ENCODE measurements around the gene EMILIN1.
"Not testable (repeated sequence)": the region's sequence is repeated elsewhere in the genome, so short reads cannot be mapped to it uniquely, and the experiment has no call there.

The EMILIN1 gene

DNA sequence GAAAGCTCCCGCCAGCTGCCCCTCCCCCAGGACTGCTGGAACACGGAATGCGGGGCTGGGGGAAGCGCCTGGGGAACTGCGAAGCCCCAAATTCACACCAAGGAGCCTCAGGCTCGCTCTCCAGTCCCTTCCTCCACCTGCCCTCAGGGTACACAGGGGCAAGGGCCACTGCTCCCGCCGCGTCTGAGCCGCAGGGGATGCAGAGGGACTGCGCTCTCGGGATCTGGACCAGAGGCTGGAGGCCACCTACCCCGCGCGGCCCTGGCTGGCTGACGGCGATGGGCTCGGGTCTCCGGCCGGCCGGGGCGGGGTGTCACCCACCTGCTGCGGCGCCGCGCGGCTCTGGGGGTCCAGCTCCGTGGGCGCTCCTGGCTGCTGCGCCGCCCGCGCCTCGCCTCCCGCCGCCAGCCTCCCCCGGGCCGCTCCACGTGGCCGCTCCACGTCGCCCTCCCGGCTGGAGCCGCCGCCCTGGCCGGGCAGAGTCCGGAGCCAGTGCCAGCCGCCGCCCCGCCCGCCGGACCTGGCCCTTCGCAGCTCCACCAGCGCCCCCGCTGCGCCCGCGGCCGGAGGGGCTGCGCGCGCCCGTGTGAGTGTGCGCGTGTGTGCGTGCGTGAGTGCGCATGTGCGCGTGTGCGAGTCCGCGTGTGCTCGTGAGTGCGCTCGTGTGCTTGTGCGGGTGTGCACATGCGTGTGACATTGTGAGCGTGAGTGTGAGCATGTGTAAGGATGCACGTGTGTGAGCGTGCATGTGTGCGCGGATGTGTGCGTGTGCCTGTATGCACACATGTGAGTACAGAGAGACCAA lies 40.3 kb downstream of the EMILIN1 start, which contains the start of gene CGREF1:
Gene CGREF1 (minus strand): TSS at position 604 of the 805 bp plus-strand sequence. CDS start 14,762 bp downstream, outside the sequence.
- no peak for TF ChIP-seq CTCF (IDR thresholded peaks at IDR 0.05; ENCODE audit: low read length, missing control alignments)
- DNase-seq (ENCODE audit: low read depth) = no peak
- H3K4me3 ChIP-seq (replicated peaks; ENCODE audit: low read depth, low read length) = peak within 1 kb of the TSS; percentile 35

DNA sequence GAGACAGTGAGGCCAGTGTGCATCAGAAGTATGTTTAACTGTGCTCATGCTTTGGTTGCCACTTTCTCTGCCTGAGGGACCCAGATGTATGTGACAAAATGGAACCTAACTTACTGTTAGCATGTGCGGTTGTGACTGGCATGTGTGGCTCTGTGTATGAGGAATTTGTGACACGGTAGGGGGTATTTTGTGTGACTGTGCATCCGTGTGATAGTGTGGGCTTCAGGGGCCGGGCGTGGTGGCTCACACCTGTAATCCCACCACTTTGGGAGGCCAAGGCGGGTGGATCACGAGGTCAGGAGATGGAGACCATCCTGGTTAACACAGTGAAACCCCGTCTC lies 40.9 kb downstream of the EMILIN1 start:
- H3K4me3 ChIP-seq (replicated peaks; ENCODE audit: low read depth, low read length) = peak overlapping the region; percentile 32
- not testable (repeated sequence) for DNase-seq (ENCODE audit: low read depth)

GRCh38 chr2:27121906-27122305 lies 43.5 kb downstream of the EMILIN1 start:
- no peak for DNase-seq (ENCODE audit: low read depth)
- no peak overlapping the region for H3K4me3 ChIP-seq (replicated peaks; ENCODE audit: low read depth, low read length)
- TF ChIP-seq CTCF (IDR thresholded peaks at IDR 0.05; ENCODE audit: low read length, missing control alignments) = no peak

- DNase-seq (ENCODE audit: low read depth) = no peak
- TF ChIP-seq CTCF (IDR thresholded peaks at IDR 0.05; ENCODE audit: low read length, missing control alignments) = no peak
- no peak overlapping the region for H3K4me3 ChIP-seq (replicated peaks; ENCODE audit: low read depth, low read length)
Measured at GRCh38 chr2:27122791-27123190, 44.4 kb downstream of the EMILIN1 start.

DNA sequence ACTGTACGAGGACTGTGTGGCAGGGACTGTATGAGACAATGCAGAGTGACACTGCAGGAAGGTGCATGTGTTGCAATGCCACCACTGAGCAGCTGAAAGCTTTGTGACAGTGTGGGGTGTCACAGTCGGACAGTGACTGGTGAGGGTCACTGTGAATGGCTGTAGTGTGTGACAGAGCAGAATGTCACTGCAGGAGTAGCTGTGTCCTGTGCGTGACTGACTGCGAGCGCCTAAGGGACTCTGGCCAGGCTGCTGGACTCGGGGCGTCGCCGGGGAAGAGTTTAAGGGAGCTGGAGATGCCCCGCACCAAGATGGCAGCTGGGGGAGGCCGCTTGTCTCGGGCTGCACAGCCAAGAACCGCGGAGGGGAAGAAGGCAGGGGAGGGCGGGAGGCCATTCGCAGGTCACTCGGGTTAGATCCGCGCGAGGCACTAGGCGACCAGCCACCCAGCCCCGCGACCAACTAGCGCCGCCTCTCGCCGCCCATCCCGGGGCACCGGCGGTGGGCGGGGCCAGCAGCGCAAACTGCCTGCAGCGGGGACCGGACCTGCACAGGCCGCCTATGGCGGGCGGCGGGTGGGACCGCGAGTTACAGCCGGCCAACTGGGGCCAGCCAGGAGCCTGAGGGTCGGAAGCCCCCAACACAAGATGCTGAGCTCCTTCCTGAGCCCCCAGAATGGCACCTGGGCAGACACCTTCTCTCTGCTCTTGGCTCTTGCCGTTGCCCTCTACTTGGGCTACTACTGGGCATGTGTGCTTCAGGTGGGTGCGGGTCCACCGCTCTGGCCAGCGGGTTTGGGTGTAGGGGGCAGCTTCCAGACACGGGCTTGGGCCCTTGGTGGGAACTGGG lies 45.1 kb downstream of the EMILIN1 start, which contains the start of gene ABHD1:
Gene ABHD1 (plus strand): TSS at position 514 of the 849 bp plus-strand sequence. CDS start 134 bp downstream, at position 648.
- peak within 1 kb of the TSS; percentile 57 for H3K4me3 ChIP-seq (replicated peaks; ENCODE audit: low read depth, low read length)
- TF ChIP-seq CTCF (IDR thresholded peaks at IDR 0.05; ENCODE audit: low read length, missing control alignments) = no peak
- no peak for DNase-seq (ENCODE audit: low read depth)

- TF ChIP-seq CTCF (IDR thresholded peaks at IDR 0.05; ENCODE audit: low read length, missing control alignments) = no peak
- no peak for DNase-seq (ENCODE audit: low read depth)
- H3K4me3 ChIP-seq (replicated peaks; ENCODE audit: low read depth, low read length) = no peak overlapping the region
Measured at GRCh38 chr2:27125104-27125503, 46.7 kb downstream of the EMILIN1 start.

DNA sequence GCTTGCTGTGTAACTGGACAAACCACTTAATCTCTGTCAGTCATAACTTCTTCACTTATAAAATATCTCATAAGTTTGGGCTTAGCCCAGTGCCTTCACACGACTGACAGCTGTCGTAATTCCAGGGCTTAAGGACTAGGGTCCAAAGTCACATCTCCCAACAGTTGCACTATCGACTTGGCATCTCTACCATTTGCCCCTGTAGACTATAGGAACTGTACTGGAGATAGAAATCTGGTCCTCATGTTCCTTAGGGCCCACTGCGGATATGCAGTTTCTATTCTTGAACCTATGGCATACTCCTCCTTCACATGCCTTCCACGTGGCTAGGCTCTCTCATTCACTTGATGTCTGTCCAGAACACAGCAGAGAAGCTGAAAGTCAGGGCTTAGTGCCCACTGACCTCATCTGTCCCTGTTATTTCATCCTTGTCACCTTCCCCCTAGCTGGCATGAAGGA lies 47.9 kb downstream of the EMILIN1 start:
- no peak for DNase-seq (ENCODE audit: low read depth)
- no peak for TF ChIP-seq CTCF (IDR thresholded peaks at IDR 0.05; ENCODE audit: low read length, missing control alignments)
- no peak overlapping the region for H3K4me3 ChIP-seq (replicated peaks; ENCODE audit: low read depth, low read length)
